Activated CD8-positive, alpha-beta memory T cell treated with anti-CD3 and anti-CD28 coated beads for 36 hours (primary cell): Measurements from ENCODE around the gene MGAT2. TPM values are rescaled to one million over a fixed set of nuclear protein-coding genes. Genes with fewer than 3 reads are reported as not detected.

Experiments
- CTCF ChIA-PET: fragments of 350-600 bp; sonication (Branson Sonifier 250); formaldehyde crosslinking; loops from one replicate; lab custom pipeline; 2021; ENCODE audit warnings: antibody characterized with exemption; lab: Charles Lee
- POLR2A ChIA-PET: fragments of 350-600 bp; sonication (Branson Sonifier 250); formaldehyde crosslinking; loops from one replicate; lab custom pipeline; 2021; ENCODE audit warnings: antibody characterized with exemption; lab: Charles Lee
- total RNA-seq, 2 experiments: library from RNA; stranded (reverse); gene quantifications; one replicate each; pipeline ENCODE4 v1.2.3, GENCODE V29; 2021

The MGAT2 gene
- total RNA-seq, 2 experiments from 2014 or later = 49.3 to 50.5 TPM

GRCh38 chr14:49598189-49598484 lies 22.5 kb upstream of the MGAT2 start:
- ChIA-PET POLR2A (interaction anchor here (1.2 to 2.9 kb wide), 4 partner anchors 13 to 36 kb away, joined by 3 to 35 read pairs (median 17); partner anchors contain the start of genes MGAT2, RPL36AL and RPS29), CTCF (interaction anchor here (1.3 to 1.9 kb wide), 3 partner anchors 11 to 37 kb away, joined by 3 to 13 read pairs (median 7); partner anchors contain the start of genes DNAAF2 and RPS29)

GRCh38 chr14:49598485-49599300 lies 21.9 kb upstream of the MGAT2 start, which contains the start of gene LRR1:
TSS of gene LRR1 (plus strand) at chr14:49598940. CDS start at chr14:49599021, 81 bp downstream.
- ChIA-PET CTCF (interaction anchor here (0.6 to 1.9 kb wide), 7 partner anchors 12 to 169 kb away, joined by 3 to 13 read pairs (median 3); partner anchors contain the start of genes DNAAF2, MGAT2, RPL36AL and RPS29), POLR2A (interaction anchor here (0.7 to 2.9 kb wide), 5 partner anchors 13 to 169 kb away, joined by 3 to 35 read pairs (median 3); partner anchors contain the start of genes KLHDC2, MGAT2, RPL36AL and RPS29)

- CTCF ChIA-PET = no interaction called here
- POLR2A ChIA-PET = interaction anchor here (0.8 kb wide), 1 partner anchor 25 kb away, joined by 3 read pairs; no protein-coding TSS in a partner anchor
Observed at GRCh38 chr14:49607583-49607982, 13.0 kb upstream of the MGAT2 start.

- POLR2A ChIA-PET = interaction anchor here (1.1 kb wide), 1 partner anchor 9 kb away, joined by 4 read pairs; the partner anchor contains the start of genes MGAT2 and RPL36AL
- CTCF ChIA-PET = no interaction called here
Observed at GRCh38 chr14:49612251-49612650, 8.3 kb upstream of the MGAT2 start.

GRCh38 chr14:49612671-49613070 lies 7.9 kb upstream of the MGAT2 start:
- ChIA-PET POLR2A (no interaction called here), CTCF (interaction anchor here (0.7 kb wide), 1 partner anchor 13 kb away, joined by 5 read pairs; no protein-coding TSS in a partner anchor)

GRCh38 chr14:49614196-49614595 lies 6.4 kb upstream of the MGAT2 start:
- CTCF ChIA-PET = no interaction called here
- POLR2A ChIA-PET = no interaction called here

GRCh38 chr14:49615776-49616175 lies 4.8 kb upstream of the MGAT2 start:
- ChIA-PET CTCF (no interaction called here), POLR2A (no interaction called here)

GRCh38 chr14:49617852-49618519 lies 2.6 kb upstream of the MGAT2 start:
- ChIA-PET POLR2A (interaction anchor here (0.6 to 0.7 kb wide), 2 partner anchors 13 to 33 kb away, joined by 3 to 4 read pairs; no protein-coding TSS in a partner anchor), CTCF (interaction anchor here (1.0 kb wide), 1 partner anchor 19 kb away, joined by 3 read pairs; the partner anchor contains the start of gene LRR1)

- ChIA-PET POLR2A (interaction anchor here (2.9 kb wide), 1 partner anchor 15 kb away, joined by 38 read pairs; the partner anchor contains the start of gene DNAAF2), CTCF (interaction anchor here (0.9 to 7.0 kb wide), 2 partner anchors 14 to 148 kb away, joined by 3 to 63 read pairs; partner anchors contain the start of gene DNAAF2)
Observed at GRCh38 chr14:49619273-49619672, 1.3 kb upstream of the MGAT2 start.

GRCh38 chr14:49619730-49620129 lies 869 bp upstream of the MGAT2 start:
- ChIA-PET POLR2A (interaction anchor here (0.6 to 3.0 kb wide), 7 partner anchors 11 to 148 kb away, joined by 3 to 41 read pairs (median 10); partner anchors contain the start of genes DNAAF2, KLHDC2, LRR1 and RPS29), CTCF (interaction anchor here (0.7 to 7.0 kb wide), 7 partner anchors 8 to 234 kb away, joined by 3 to 63 read pairs (median 4); partner anchors contain the start of genes DNAAF2 and LRR1)

- CTCF ChIA-PET = interaction anchor here (0.8 to 7.0 kb wide), 7 partner anchors 9 to 243 kb away, joined by 3 to 63 read pairs (median 4); partner anchors contain the start of genes DNAAF2, KLHDC2, LRR1 and POLE2
Observed at GRCh38 chr14:49621114-49621881, 699 bp downstream of the MGAT2 start.

GRCh38 chr14:49622022-49622607 lies 1.5 kb downstream of the MGAT2 start:
- POLR2A ChIA-PET = interaction anchor here (1.0 to 3.0 kb wide), 3 partner anchors 12 to 149 kb away, joined by 3 to 41 read pairs (median 38); partner anchors contain the start of genes DNAAF2 and RPS29
- CTCF ChIA-PET = interaction anchor here (1.6 to 7.0 kb wide), 2 partner anchors 11 to 146 kb away, joined by 4 to 63 read pairs; partner anchors contain the start of genes DNAAF2 and KLHDC2

More at GRCh38 chr14:49621114-49621881, 699 bp downstream of the MGAT2 start:
- POLR2A ChIA-PET = interaction anchor here (0.6 to 3.0 kb wide), 13 partner anchors 9 to 610 kb away, joined by 3 to 41 read pairs (median 4); partner anchors contain the start of genes DNAAF2, KLHDC2, LRR1 and POLE2

GRCh38 chr14:49623387-49623786 lies 2.8 kb downstream of the MGAT2 start:
- POLR2A ChIA-PET = interaction anchor here (0.6 to 1.2 kb wide), 3 partner anchors 11 to 144 kb away, joined by 3 to 7 read pairs (median 7); partner anchors contain the start of genes DNAAF2 and KLHDC2
- CTCF ChIA-PET = interaction anchor here (0.7 to 7.0 kb wide), 2 partner anchors 10 to 159 kb away, joined by 3 to 63 read pairs; partner anchors contain the start of gene DNAAF2

- CTCF ChIA-PET = interaction anchor here (0.7 to 7.0 kb wide), 3 partner anchors 9 to 158 kb away, joined by 3 to 63 read pairs (median 3); partner anchors contain the start of genes DNAAF2 and LRR1
- POLR2A ChIA-PET = interaction anchor here (0.6 to 1.4 kb wide), 4 partner anchors 10 to 143 kb away, joined by 3 to 7 read pairs (median 5); partner anchors contain the start of genes DNAAF2, KLHDC2 and LRR1
Observed at GRCh38 chr14:49623941-49624839, 3.6 kb downstream of the MGAT2 start.

GRCh38 chr14:49633640-49634546 lies 13.3 kb downstream of the MGAT2 start:
- ChIA-PET POLR2A (interaction anchor here (0.6 to 4.5 kb wide), 11 partner anchors 8 to 365 kb away, joined by 3 to 39 read pairs (median 3); partner anchors contain the start of genes KLHDC2, LRR1, MGAT2 and NEMF), CTCF (interaction anchor here (0.6 to 5.2 kb wide), 15 partner anchors 11 to 599 kb away, joined by 3 to 63 read pairs (median 4); partner anchors contain the start of genes KLHDC2, LRR1, MGAT2 and NEMF)
